H1 (cell line): ENCODE measurements around the gene FAT1. TPM values are rescaled to one million over a fixed set of nuclear protein-coding genes. Genes with fewer than 3 reads are reported as not detected.

Experiments used
- ATF3 ChIP-seq: IDR thresholded peaks from 2 replicates; pipeline ENCODE4 v1.6.1; 2011; ENCODE audit warnings: low read depth, mild to moderate bottlenecking, low read length; ENCODE audit not compliant: insufficient read depth
- CHD7 ChIP-seq: fragments of 300-600 bp; sonication (generic); IDR thresholded peaks from 2 replicates; pipeline ENCODE4 v1.7.1; 2012; ENCODE audit warnings: low read length, moderate library complexity, mild to moderate bottlenecking, inconsistent platforms; ENCODE audit not compliant: insufficient replicate concordance
- CTBP2 ChIP-seq: IDR thresholded peaks from 2 replicates; pipeline ENCODE4 v1.7.0; 2011; ENCODE audit warnings: borderline replicate concordance, mild to moderate bottlenecking, moderate library complexity, mixed read lengths, low read length; ENCODE audit not compliant: insufficient read depth, insufficient read length
- CTCF ChIP-seq, 3 experiments: IDR thresholded peaks; 1 replicate in 2 of 3; 2 replicates in 1 of 3; pipeline versions ENCODE4 v1.5.1 to v1.6.1; 2011; ENCODE audit warnings: low read length in 3 of 3, mild to moderate bottlenecking in 3 of 3, inconsistent platforms in 2 of 3, low read depth in 1 of 3, moderate library complexity in 1 of 3; ENCODE audit not compliant: insufficient read depth in 1 of 3; ENCODE audit errors: control extremely low read depth in 1 of 3
- SIN3A ChIP-seq, 2 experiments: IDR thresholded peaks in 1 of 2; conservative IDR thresholded peaks in 1 of 2; 2 replicates each; pipeline ENCODE4 v1.6.1; 2011 to 2012; ENCODE audit warnings: low read length in 2 of 2, improper control_type of control experiment in 1 of 2, low read depth in 1 of 2, mild to moderate bottlenecking in 1 of 2
- polyA plus RNA-seq, 7 experiments: library from polyadenylated mRNA; depleted of rRNA in 3 of 7; stranded (reverse) in 5 of 7; unstranded in 2 of 7; fragments of >200 nt in 5 of 7; fragments of 200-250 nt in 2 of 7; gene quantifications; 1 replicate in 5 of 7; 2 replicates in 1 of 7; 4 replicates in 1 of 7; pipeline versions ENCODE4 v1.2.1 to v1.2.3, GENCODE V29; 2011 to 2013; ENCODE audit warnings: missing spikeins in 2 of 7, mixed read lengths in 2 of 7
- total RNA-seq: library from RNA; stranded (reverse); fragmentation: NEBNext Ultra II Directional; extraction: Animal tissue kit (Norgen Biotek cat#: 25700); gene quantifications from 2 replicates; pipeline ENCODE4 v1.2.1, GENCODE V29; 2021

The FAT1 gene
- total and polyA plus RNA-seq, 2 of the 8 experiments (the other 6 are each of a cell fraction or from before 2014, with no cell fraction given), result 94.4 to 137 TPM

- TF ChIP-seq CHD7, result no peak
- no peak for TF ChIP-seq ATF3
- no peak for TF ChIP-seq SIN3A (conservative IDR thresholded peaks at IDR 0.05 in 1 of 2, IDR thresholded peaks at IDR 0.05 in 1 of 2; ENCODE audit: low read depth in 1 of 2, low read length in 2 of 2)
- no peak for TF ChIP-seq CTBP2
- no peak for TF ChIP-seq CTCF (IDR thresholded peaks at IDR 0.05; ENCODE audit: control extremely low read depth in 1 of 3, insufficient read depth in 1 of 3, low read depth in 1 of 3, low read length in 3 of 3)
Observed at GRCh38 chr4:186651624-186652023, 72.0 kb downstream of the FAT1 start (continued).
